Tibial nerve (tissue), 4 donors: ENCODE measurements around the gene ANK2. TPM values are rescaled to one million over a fixed set of nuclear protein-coding genes. Genes with fewer than 3 reads are reported as not detected.
A peak's percentile ranks its signal among the peaks of the same experiment; 100 is the strongest.

ENCODE experiments used
- DNase-seq, 2 donors: peaks; one replicate each; pipeline ENCODE4 v3.0.0-alpha.2; 2019; ENCODE audit warnings: low spot score in 2 of 2
- H3K27ac ChIP-seq, 4 donors: fragments of 200-600 bp; sonication (generic) in 3 of 4; one replicate each; pipeline ENCODE4 v1.5.1; 2017 to 2019; ENCODE audit warnings: mild to moderate bottlenecking in 1 of 4
- H3K27me3 ChIP-seq, 2 donors: fragments of 200-600 bp; sonication (generic) in 1 of 2; one replicate each; pipeline versions ENCODE4 v1.5.1 to v1.6.0; 2017 to 2019
- H3K36me3 ChIP-seq, 3 donors: fragments of 200-600 bp; sonication (generic); one replicate each; pipeline ENCODE4 v1.5.1; 2018 to 2019
- H3K4me1 ChIP-seq, 4 donors: fragments of 200-600 bp; sonication (generic) in 3 of 4; one replicate each; pipeline ENCODE4 v1.5.1; 2017 to 2019
- H3K4me3 ChIP-seq, 4 donors: fragments of 200-600 bp; sonication (generic) in 3 of 4; one replicate each; pipeline ENCODE4 v1.5.1; 2017 to 2019; ENCODE audit warnings: mild to moderate bottlenecking in 1 of 4, moderate library complexity in 1 of 4
- H3K9me3 ChIP-seq, 4 donors: fragments of 200-600 bp; sonication (generic) in 3 of 4; one replicate each; pipeline ENCODE4 v1.5.1; 2017 to 2019
- EP300 ChIP-seq, 2 donors: sonication (generic); formaldehyde crosslinking; IDR thresholded peaks; one replicate each; pipeline ENCODE4 v1.6.1; 2017; ENCODE audit warnings: antibody characterized with exemption in 2 of 2, mild to moderate bottlenecking in 1 of 2
- POLR2A ChIP-seq, 2 donors: fragments of 450-650 bp; IDR thresholded peaks; one replicate each; pipeline ENCODE4 v1.6.1; 2017; ENCODE audit warnings: antibody characterized with exemption in 2 of 2, mild to moderate bottlenecking in 2 of 2, moderate library complexity in 2 of 2
- WGBS, 2 donors: methylation state at CpG; one replicate each; pipeline ENCODE4 v1.1.5; 2018; 5-methylcytosine and 5-hydroxymethylcytosine counted together
- total RNA-seq, 4 donors: library from RNA; depleted of rRNA; stranded (reverse); fragments of >200 nt; gene quantifications; one replicate each; pipeline ENCODE4 v1.1.0, GENCODE V29; 2016
- TF ChIP-seq, protein P1 (sequence below), 5 experiments: fragments of 200-600 bp in 3 of 5; fragments of 450-650 bp in 2 of 5; sonication (generic) in 3 of 5; IDR thresholded peaks; one replicate each; pipeline ENCODE4 v1.5.1; 2016 to 2019; ENCODE audit warnings: antibody characterized with exemption in 5 of 5, mild to moderate bottlenecking in 3 of 5, moderate library complexity in 2 of 5

The ANK2 gene
- total RNA-seq, 4 donors from 2014 or later, result 63.9 to 113 (median 87.5) TPM

DNA sequence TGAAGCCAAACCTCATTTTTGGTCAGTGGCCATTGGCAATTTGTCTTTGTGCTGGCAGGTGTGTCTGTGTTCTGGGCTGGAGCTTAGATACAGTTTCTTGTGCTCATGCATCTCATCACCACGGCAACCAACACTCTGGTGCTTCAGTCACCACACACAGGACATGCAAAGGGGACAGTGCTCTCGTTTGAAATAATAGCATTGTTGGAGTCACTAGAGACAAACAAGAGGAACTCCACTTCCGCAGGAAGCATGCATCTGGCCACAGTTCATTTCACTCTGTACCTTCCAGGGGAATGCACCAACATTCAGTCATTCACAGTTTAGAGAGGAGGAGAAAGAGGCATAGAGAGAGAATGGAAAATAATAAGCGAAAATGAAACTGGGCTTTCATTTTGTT lies 267.4 kb downstream of the ANK2 start:
- H3K4me3 ChIP-seq, result no peak overlapping the region

GRCh38 chr4:113317523-113317922 lies 268.1 kb downstream of the ANK2 start:
- Histone ChIP-seq H3K4me1 (peaks cover 0 to 6% (median 0%) of the 10 kb centered on the region in 4 donors), H3K36me3 (peaks cover 0 to 8% (median 0%) of the 10 kb centered on the region in 3 donors), H3K9me3 (no peaks in the 10 kb centered on the region), H3K27ac (peak overlapping the region in 1 of 4 donors; percentile 5), H3K27me3 (no peaks in the 10 kb centered on the region), H3K4me3 (no peak overlapping the region)
- DNase-seq, result no peak
- TF ChIP-seq EP300 (IDR thresholded peaks at IDR 0.05) (no peak), POLR2A (IDR thresholded peaks at IDR 0.05) (no peak)
- TF ChIP-seq, protein P1, sequence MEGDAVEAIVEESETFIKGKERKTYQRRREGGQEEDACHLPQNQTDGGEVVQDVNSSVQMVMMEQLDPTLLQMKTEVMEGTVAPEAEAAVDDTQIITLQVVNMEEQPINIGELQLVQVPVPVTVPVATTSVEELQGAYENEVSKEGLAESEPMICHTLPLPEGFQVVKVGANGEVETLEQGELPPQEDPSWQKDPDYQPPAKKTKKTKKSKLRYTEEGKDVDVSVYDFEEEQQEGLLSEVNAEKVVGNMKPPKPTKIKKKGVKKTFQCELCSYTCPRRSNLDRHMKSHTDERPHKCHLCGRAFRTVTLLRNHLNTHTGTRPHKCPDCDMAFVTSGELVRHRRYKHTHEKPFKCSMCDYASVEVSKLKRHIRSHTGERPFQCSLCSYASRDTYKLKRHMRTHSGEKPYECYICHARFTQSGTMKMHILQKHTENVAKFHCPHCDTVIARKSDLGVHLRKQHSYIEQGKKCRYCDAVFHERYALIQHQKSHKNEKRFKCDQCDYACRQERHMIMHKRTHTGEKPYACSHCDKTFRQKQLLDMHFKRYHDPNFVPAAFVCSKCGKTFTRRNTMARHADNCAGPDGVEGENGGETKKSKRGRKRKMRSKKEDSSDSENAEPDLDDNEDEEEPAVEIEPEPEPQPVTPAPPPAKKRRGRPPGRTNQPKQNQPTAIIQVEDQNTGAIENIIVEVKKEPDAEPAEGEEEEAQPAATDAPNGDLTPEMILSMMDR (IDR thresholded peaks at IDR 0.05), result no peak
- WGBS, 2 donors, result 87 to 90% methylated on average over 5 of the region's 5 CpGs

More for the DNA sequence above, 267.4 kb downstream of the ANK2 start:
- H3K4me1 ChIP-seq, result peaks cover 0 to 6% (median 0%) of the 10 kb centered on the region in 4 donors
- 47 to 48% methylated on average over 4 of the region's 4 CpGs for WGBS, 2 donors
- peaks cover 0 to 13% (median 0%) of the 10 kb centered on the region in 3 donors for H3K36me3 ChIP-seq
- peak overlapping the region in 1 of 4 donors; percentile 5 for H3K27ac ChIP-seq
- TF ChIP-seq EP300 (IDR thresholded peaks at IDR 0.05) (no peak), POLR2A (IDR thresholded peaks at IDR 0.05) (no peak)
- TF ChIP-seq, protein P1 (IDR thresholded peaks at IDR 0.05), result no peak
- no peak for DNase-seq
- no peaks in the 10 kb centered on the region for H3K9me3 ChIP-seq
- H3K27me3 ChIP-seq, result no peaks in the 10 kb centered on the region

DNA sequence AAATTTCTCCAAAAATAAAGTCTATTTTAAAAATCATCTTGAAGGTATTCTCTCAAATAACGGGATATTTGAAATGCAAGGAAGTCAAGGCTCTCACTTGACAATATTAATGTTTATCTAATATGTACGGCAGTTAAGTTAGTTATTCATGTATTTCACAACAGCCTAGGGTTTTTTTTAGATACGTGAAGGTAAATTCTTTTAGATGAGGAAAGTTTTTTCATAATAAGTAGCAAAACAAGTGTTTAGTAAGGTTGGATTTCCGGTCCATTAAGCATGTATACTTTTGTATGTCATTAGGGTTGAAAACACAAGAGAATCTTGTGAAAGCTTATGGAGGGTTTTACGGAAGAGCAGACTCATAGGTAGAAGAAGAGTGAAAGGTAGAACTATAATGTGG lies 273.3 kb downstream of the ANK2 start:
- no peak overlapping the region for H3K27ac ChIP-seq
- no peaks in the 10 kb centered on the region for H3K36me3 ChIP-seq
- TF ChIP-seq POLR2A (IDR thresholded peaks at IDR 0.05), result no peak
- TF ChIP-seq, protein P1 (IDR thresholded peaks at IDR 0.05), result no peak
- no peak for TF ChIP-seq EP300 (IDR thresholded peaks at IDR 0.05)
- H3K27me3 ChIP-seq, result no peaks in the 10 kb centered on the region
- 93 to 94% methylated on average over 5 of the region's 5 CpGs for WGBS, 2 donors
- no peaks in the 10 kb centered on the region for H3K9me3 ChIP-seq
- no peak for DNase-seq
- no peaks in the 10 kb centered on the region for H3K4me1 ChIP-seq
- no peak overlapping the region for H3K4me3 ChIP-seq

DNA sequence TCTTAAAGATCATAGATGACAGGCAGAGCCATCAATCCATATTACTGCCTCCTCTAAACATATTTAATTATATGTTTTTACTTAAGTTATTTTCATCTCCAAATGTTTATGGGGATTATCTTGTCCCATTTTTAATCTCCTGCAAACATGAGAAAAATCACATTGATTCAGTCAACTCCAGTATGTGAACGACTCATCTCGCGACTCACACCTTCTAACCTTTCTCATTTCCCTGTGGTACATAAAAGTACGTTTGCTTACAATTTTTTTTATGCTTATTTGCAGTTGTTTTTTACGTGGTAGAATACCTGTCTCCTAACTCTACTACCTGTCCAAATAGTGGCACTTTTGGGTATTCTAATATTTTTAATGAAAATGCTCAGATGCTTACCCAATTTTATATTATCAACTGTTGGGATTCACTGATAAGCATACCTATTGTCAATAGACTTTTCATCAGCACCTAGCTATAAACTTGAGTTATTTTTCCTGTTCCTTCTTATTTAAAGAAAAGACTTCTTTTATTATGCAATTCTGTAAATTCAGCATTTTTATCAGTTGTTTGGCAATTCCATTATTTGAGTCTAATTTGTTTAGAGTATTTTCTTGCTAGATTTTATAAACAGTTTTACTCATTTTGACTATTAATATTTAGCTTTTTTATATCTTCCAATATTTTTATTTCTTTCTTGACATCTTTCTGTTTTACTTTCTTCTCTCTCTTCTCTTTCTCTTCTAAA lies 276.6 kb downstream of the ANK2 start:
- Histone ChIP-seq H3K27me3 (no peaks in the 10 kb centered on the region), H3K36me3 (peaks cover 0 to 10% (median 0%) of the 10 kb centered on the region in 3 donors), H3K4me1 (no peaks in the 10 kb centered on the region), H3K9me3 (no peaks in the 10 kb centered on the region), H3K27ac (no peak overlapping the region), H3K4me3 (no peak overlapping the region)
- WGBS, 2 donors, result 89% methylated on average over 5 of the region's 5 CpGs
- TF ChIP-seq POLR2A (IDR thresholded peaks at IDR 0.05) (no peak), EP300 (IDR thresholded peaks at IDR 0.05) (no peak)
- TF ChIP-seq, protein P1 (IDR thresholded peaks at IDR 0.05), result no peak
- no peak for DNase-seq

DNA sequence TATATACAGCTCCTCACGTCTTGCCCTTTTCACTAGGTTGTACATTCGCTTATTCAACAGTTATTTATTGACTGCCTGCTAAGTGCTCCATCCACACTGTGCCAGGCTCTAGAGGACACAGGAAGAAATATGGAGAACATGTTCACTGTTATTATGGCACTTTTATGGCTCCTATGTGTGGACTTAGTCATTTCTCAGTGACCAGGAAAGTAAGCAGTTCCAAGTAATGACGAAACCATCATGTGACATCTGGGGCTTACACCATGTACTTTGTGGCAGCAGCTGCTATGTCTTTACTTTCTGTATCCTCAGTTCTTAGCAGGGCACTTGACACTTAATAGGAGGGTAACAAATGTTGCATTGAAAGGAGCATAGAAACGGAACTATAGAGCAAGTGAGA lies 278.0 kb downstream of the ANK2 start:
- Histone ChIP-seq H3K4me1 (no peaks in the 10 kb centered on the region), H3K27me3 (no peaks in the 10 kb centered on the region), H3K27ac (no peak overlapping the region), H3K4me3 (no peak overlapping the region), H3K9me3 (no peaks in the 10 kb centered on the region), H3K36me3 (peaks cover 0 to 16% (median 0%) of the 10 kb centered on the region in 3 donors)
- 83 to 86% methylated on average over 4 of the region's 4 CpGs for WGBS, 2 donors
- TF ChIP-seq POLR2A (IDR thresholded peaks at IDR 0.05), result no peak
- TF ChIP-seq EP300 (IDR thresholded peaks at IDR 0.05), result no peak
- TF ChIP-seq, protein P1 (IDR thresholded peaks at IDR 0.05), result no peak
- peak in 1 of 2 donors; percentile 11 for DNase-seq
